GM18502 (cell line): ENCODE results near the gene CNN2.
"Not testable (repeated sequence)": the region's sequence is repeated elsewhere in the genome, so short reads cannot be mapped to it uniquely, and the experiment has no call there.

Experiments used
- ATAC-seq: cut with Tn5 transposase; IDR thresholded peaks from one replicate; pipeline ENCODE4 v1.9.1; 2021; ENCODE audit warnings: mild to moderate bottlenecking; ENCODE audit not compliant: unreplicated experiment, poor library complexity

CNN2 gene

GRCh38 chr19:1025080-1025479 lies 1.3 kb upstream of the CNN2 start:
- ATAC-seq, result not testable (repeated sequence)

GRCh38 chr19:1026783-1027649 lies 608 bp downstream of the CNN2 start:
- ATAC-seq, result peak; percentile 11

- ATAC-seq, result peak; percentile 10
Measured at GRCh38 chr19:1027650-1028061, 1.2 kb downstream of the CNN2 start.

- ATAC-seq, result peak; percentile 42
Measured at GRCh38 chr19:1028062-1028926, 1.9 kb downstream of the CNN2 start.

GRCh38 chr19:1032264-1032867 lies 6.0 kb downstream of the CNN2 start:
- ATAC-seq, result no peak

- ATAC-seq, result no peak
Measured at GRCh38 chr19:1035998-1036621, 9.7 kb downstream of the CNN2 start.

- ATAC-seq, result no peak
Measured at GRCh38 chr19:1037621-1038064, 11.2 kb downstream of the CNN2 start.

- no peak for ATAC-seq
Measured at GRCh38 chr19:1038978-1039645, 12.7 kb downstream of the CNN2 start.

GRCh38 chr19:1039646-1040475 lies 13.5 kb downstream of the CNN2 start, which contains the start of gene ABCA7:
Gene ABCA7 (plus strand): TSS chr19:1040107. CDS start chr19:1041362, 1,255 bp downstream.
- peak; percentile 74 for ATAC-seq

- peak; percentile 43 for ATAC-seq
Measured at GRCh38 chr19:1040476-1041271, 14.3 kb downstream of the CNN2 start.

- ATAC-seq, result no peak
Measured at GRCh38 chr19:1041272-1041834, 14.9 kb downstream of the CNN2 start.

- no peak for ATAC-seq
Measured at GRCh38 chr19:1041835-1042685, 15.7 kb downstream of the CNN2 start.

GRCh38 chr19:1042689-1043511 lies 16.5 kb downstream of the CNN2 start:
- no peak for ATAC-seq

GRCh38 chr19:1045247-1045603 lies 18.8 kb downstream of the CNN2 start:
- no peak for ATAC-seq

GRCh38 chr19:1046117-1046626 lies 19.8 kb downstream of the CNN2 start:
- ATAC-seq, result no peak
